Measurements from ENCODE around the gene RIPOR1.
"Not testable (repeated sequence)": the region's sequence is repeated elsewhere in the genome, so short reads cannot be mapped to it uniquely, and the experiment has no call there.

The RIPOR1 gene

DNA sequence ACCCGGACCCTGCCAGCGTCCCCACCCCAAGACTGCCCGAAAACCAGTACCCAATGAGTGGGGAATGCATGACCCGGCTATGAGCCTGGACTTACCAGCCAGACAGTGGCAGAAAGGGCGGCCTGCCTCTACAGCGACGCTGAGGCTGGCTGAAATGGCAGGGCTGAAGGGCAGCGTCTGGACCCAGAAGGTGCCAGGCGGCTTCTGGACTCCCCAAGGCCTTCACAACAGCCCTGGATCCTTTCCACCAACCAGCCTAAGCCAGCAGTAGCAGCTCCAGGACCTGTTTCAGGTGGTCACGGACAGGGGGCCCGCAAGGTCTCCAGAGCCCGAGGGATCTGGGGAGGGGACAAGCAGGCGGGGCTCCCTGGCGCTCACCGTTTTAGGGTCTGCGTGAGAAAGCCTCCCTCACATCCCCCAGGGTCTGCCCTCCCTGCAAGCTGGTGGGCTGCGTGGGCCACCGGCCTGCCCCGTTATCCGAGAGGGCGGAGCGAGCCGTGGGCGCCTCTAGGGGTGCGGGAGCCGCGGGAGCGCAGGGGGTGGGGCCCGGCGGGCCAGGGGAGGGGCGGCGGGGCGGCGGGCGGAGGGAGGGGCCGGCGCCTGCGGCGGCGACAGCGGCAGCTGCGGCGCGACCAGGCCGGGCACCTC, at the start of gene RIPOR1:
RIPOR1 (plus strand) TSS at position 608 of the 648 bp plus-strand sequence. CDS start 9,618 bp downstream, outside the sequence.
- no peak for DNase-seq

DNA sequence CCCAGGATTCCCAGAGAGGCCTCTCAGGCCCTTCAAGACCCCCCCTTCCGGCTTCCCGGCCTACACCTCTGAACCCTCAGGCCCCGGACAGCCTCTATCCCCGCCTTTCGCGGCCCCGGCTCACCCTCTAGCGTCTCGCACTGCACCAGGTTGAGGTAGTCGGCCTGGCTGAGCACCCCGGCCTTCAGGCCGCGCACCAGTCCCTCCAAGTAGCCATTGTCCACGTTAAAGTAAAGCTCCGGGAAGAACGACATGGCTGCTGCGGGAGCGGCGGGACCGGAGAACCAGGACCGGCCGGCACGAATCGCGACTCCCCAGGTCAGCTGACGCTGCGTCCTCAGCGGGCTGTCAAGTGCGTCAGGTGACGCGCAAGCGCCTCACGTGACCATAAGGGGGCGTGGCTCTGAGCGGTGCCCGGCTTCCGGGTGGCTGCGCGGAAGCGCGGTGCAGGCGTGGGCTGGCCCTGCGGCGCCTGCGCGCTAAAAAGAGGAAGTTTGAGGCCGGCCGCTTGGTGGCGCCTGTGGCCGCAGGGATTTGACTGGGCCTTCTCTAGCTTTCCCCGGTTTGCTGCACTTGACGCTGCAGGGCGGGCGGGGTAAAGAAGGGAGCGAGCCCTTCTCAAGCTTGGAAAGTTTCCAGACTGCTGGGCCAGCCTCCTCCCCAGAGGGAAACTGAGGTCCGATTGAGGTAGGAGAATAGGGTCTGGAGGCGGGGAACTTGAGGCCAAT, 47.6 kb upstream of the RIPOR1 start, which contains the start of gene ATP6V0D1:
ATP6V0D1 (minus strand) TSS at position 325 of the 728 bp plus-strand sequence; CDS start at position 254, 71 bp downstream.
- DNase-seq = peak; percentile 99

DNA sequence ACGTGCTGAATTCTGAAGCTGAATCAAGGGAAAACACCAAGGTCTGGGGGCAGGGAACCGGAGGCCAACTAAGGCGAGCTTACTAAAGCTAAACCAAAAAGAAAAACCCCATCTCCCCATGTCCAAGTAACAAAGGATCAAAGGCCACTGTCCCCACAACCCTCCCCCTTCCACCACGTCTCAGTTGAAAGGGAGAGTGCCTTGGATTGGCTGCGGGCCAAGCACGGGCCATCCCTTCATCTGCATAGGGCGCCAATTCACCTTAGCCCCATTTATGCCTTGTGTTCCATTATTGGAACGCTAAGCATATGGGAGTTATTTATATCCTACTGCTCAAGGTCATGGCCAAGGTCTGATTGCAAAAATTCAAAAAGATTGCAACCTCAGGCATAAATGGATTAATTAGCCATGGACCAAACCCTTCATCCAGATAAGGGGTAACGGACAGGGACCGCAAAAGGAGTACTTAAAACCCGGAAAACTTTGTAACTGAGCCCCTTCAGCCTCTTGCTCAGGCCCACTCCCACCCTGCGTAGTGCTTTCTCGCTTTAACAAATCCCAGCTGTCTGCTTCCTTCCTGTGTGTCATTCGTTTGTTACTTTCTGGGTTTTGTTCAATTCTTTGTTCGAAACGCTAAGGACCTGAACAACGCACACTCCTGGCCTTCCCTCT, 46.9 kb upstream of the RIPOR1 start:
- peak; percentile 31 for DNase-seq

DNA sequence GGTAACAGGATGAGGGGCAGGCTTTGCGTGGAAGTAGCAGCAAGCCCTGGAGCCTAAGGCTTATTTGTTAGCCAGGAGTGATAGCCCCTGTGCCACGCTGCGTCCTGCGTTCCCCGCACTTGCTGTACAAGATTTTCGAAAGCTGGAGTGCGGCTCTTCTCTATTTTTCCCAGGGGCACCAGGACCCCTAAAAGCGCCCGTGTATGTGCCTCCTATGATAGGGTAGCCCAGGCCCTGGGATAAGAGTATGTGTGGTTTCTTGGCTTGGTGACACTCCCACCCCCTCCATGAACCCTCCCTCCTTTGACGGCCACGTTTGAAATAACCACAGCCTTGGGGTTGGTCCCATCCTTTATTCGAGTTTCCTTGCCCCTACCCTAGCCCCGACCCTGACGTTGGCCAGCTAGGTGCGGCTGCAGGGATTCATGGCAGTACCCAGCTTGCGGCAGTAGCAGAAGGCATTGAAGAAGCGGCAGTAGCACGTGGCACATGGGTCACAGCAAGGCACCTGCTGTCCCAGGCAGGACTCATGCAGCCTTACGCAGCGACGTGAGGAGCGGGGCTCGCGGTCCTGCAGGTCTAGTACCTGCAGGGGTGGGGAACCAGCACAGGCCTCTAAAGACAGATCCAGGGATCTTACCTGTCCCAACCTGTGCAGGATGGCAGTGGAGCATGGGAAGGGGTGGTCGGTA, 46.2 kb upstream of the RIPOR1 start:
- DNase-seq = no peak

DNA sequence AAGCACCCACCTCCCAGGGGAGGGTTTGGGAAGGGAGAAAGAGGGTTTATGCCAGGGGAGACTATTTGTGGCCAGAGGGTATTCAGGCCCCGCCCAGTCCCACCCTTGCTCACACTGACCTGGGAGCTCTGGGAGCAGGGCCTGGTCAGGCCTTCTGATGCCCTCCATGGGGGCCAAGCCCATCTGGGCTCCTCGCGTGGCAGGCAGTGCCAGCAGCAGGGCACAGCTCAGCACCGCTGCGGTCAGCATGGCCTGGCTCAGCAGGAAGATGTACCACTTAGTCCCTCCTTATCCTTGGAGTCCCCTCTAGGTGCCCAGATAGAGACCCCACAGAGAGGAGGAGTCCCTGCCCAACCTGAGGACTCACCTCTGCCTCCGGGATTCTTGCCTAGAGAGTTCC, 45.5 kb upstream of the RIPOR1 start, which contains the start of gene AGRP:
AGRP (minus strand) TSS at position 398 of the 400 bp plus-strand sequence; CDS start at position 249, 149 bp downstream.
- no peak for DNase-seq

DNA sequence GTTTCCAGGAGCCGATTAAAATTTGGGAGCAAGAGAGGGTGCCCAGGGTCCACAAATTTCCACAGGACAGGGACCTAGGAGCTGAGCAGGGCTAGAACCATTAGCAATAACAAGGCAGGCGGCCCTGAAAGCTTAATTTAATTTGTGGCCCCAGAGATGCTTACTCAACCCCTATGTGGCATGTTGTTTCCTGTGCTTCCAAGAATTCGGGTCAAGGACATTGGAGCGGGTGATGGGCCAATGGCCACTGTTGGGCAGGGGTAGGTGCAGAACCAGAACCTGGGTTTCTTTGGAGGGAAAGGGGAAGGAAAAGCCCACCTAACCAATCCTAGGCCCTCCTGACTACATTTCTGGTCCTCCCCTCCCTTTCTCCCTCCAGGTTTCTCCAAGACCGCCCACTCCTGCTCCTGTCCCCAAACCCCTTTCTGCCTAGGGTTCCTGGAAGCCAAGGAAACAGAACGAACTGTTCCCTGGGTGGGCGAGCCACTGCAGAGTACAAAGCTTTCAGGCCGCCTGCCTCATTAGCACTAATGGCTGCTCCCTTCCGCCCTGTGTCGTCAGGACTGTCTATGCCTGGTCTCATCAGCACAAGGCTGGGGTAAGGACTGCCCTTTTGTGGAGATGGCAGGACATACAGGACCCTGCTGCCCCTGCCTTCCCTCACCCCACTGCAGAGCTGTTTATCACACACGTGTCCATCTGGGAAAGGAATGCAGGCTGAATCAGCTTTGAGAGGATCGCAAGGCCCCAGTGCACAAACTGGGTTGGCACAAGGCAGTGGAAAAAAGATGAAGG, 44.7 kb upstream of the RIPOR1 start:
- DNase-seq = no peak

- DNase-seq = no peak
Observed at GRCh38 chr16:67486805-67487204, 41.8 kb upstream of the RIPOR1 start.

- not testable (repeated sequence) for DNase-seq
Observed at GRCh38 chr16:67487561-67487960, 41.1 kb upstream of the RIPOR1 start.

GRCh38 chr16:67489401-67490083, 39.1 kb upstream of the RIPOR1 start:
- DNase-seq = no peak

GRCh38 chr16:67490335-67491096, 38.1 kb upstream of the RIPOR1 start:
- DNase-seq = no peak

DNA sequence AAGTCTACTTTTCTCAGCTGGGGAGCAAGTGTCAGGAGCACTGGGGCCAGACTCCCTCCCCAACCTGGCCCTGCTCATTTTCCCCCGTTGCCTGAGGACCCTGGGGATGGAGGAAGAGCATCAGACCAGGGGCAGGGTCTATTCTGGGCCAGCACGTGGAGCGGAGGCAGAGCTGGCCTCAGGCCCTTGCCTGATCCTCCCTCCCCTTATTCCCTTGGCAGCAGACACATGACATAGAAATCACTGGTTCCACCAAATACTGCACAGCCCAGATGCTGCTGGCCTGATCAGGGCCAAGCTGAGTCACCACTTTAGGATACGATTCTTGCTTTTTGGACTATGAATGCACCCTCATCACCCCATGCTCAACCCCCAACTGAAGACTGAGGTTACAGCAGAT, 29.5 kb upstream of the RIPOR1 start:
- DNase-seq = no peak

DNA sequence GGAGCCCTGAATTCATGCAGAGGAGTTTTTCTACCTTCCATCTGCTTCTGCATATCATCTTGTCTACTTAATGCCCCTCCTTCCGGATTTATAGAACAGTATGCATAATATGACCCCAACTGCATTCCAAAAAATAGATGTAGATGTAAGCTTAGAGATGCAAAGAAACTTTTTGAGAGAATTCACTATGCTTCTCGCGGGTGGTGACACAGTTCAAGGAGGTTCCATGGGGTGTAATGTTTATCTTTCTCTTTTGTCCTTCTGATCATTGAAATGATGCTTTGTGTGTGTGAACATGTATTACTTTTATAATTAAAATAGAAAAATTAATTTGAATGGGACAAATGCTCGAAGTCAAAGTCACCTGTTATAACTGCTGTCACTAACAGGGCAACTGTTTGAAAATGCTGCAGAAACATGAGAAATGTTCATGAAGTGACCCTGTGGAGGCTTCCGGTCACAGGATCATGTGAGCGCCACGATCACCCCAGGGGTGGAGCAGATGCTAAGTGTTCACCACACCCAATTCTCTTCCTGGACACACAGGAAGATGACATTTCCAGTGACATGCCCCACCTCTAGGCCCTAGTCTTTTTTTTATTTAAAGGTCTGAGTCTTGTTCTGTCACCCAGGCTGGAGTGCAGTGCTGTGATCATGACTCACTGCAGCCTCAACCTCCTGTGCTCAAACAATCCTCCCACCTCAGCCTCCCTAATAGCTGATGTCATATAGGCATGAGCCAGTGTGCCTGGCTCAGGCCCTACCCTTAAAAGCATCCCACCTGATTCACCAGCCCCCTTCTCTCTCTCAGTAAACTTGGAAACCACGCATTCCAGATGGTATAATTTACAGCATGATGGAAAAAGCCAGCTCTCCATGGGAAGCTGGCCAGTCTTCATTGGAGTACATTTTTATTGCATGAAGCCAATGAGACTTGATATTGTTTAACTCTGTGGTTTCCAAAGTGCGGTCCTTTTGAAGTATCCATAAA, 24.3 kb upstream of the RIPOR1 start:
- peak; percentile 30 for DNase-seq

- DNase-seq = no peak
Observed at GRCh38 chr16:67506468-67506867, 22.2 kb upstream of the RIPOR1 start.

- DNase-seq = no peak
Observed at GRCh38 chr16:67509016-67509415, 19.6 kb upstream of the RIPOR1 start.

- not testable (repeated sequence) for DNase-seq
Observed at GRCh38 chr16:67513892-67514291, 14.7 kb upstream of the RIPOR1 start.

GRCh38 chr16:67514382-67514828, 14.2 kb upstream of the RIPOR1 start:
- peak; percentile 82 for DNase-seq

- no peak for DNase-seq
Observed at GRCh38 chr16:67516296-67517154, 12.1 kb upstream of the RIPOR1 start.

GRCh38 chr16:67517155-67517445, 11.5 kb upstream of the RIPOR1 start:
- DNase-seq = no peak

Data from activated gamma-delta T cell treated with Interleukin-2 at 50 U/mL for 16 hours (primary cell).